AG04449 (cell line): ENCODE measurements around the gene GSC.

Experiments used
- CTCF ChIA-PET: fragments of 350-600 bp; formaldehyde crosslinking; extraction: SDS; loops from one replicate; lab custom pipeline; 2021; ENCODE audit warnings: antibody characterized with exemption; lab: Yijun Ruan, JAX
- POLR2A ChIA-PET: fragments of 400-600, 350-600 bp; formaldehyde crosslinking; extraction: SDS; loops from one replicate; lab custom pipeline; 2020; ENCODE audit warnings: antibody characterized with exemption, inconsistent platforms; lab: Yijun Ruan, JAX
- DNase-seq: peaks from one replicate; pipeline ENCODE4 v3.0.0-alpha.2; 2010; ENCODE audit warnings: low read depth, low spot score
- H3K4me3 ChIP-seq: 2 replicates; pipeline ENCODE4 v1.5.1; 2011; ENCODE audit warnings: low read depth, mild to moderate bottlenecking, control low read depth, low read length
- TF ChIP-seq, protein P1 (sequence below): IDR thresholded peaks from one replicate; pipeline ENCODE4 v1.5.1; 2011; ENCODE audit warnings: mild to moderate bottlenecking, moderate library complexity, low read length, control low read depth, inconsistent platforms; ENCODE audit not compliant: insufficient read depth; ENCODE audit errors: missing control alignments

Gene GSC

DNA sequence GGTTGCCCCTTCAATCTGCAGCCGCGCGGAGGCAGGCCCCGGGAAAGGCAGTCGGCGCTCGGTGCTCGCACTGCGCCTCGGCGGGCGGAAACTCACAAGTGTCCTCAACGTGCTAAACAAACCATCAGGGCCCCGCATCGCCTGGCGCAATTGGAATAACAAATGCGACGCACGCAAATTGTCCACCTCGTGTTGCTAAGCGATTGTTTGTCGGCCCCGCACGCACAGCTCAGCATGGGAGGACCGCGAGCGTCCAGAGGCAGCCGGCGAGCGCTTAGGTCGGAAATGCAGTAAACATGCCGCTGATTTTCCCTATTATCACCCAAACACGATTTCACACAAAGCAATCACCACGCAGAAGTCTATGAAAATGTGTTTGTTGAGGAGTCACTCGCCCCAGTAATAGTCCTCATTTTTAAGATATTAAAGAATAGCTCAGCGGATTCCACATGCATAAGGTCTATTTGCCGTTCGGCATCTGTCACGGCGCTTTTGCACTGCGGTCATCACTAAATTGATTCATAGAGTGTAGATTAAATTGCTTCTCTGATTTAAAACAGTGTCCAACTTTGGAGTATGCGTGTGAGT, 3.2 kb upstream of the GSC start:
- no peak overlapping the region for H3K4me3 ChIP-seq
- DNase-seq: no peak
- TF ChIP-seq, protein P1, sequence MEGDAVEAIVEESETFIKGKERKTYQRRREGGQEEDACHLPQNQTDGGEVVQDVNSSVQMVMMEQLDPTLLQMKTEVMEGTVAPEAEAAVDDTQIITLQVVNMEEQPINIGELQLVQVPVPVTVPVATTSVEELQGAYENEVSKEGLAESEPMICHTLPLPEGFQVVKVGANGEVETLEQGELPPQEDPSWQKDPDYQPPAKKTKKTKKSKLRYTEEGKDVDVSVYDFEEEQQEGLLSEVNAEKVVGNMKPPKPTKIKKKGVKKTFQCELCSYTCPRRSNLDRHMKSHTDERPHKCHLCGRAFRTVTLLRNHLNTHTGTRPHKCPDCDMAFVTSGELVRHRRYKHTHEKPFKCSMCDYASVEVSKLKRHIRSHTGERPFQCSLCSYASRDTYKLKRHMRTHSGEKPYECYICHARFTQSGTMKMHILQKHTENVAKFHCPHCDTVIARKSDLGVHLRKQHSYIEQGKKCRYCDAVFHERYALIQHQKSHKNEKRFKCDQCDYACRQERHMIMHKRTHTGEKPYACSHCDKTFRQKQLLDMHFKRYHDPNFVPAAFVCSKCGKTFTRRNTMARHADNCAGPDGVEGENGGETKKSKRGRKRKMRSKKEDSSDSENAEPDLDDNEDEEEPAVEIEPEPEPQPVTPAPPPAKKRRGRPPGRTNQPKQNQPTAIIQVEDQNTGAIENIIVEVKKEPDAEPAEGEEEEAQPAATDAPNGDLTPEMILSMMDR: no peak
- ChIA-PET CTCF (interaction anchor here (1.1 kb wide), 1 partner anchor 25 kb away, joined by 3 read pairs; no protein-coding TSS in a partner anchor), POLR2A (no interaction called here)

DNA sequence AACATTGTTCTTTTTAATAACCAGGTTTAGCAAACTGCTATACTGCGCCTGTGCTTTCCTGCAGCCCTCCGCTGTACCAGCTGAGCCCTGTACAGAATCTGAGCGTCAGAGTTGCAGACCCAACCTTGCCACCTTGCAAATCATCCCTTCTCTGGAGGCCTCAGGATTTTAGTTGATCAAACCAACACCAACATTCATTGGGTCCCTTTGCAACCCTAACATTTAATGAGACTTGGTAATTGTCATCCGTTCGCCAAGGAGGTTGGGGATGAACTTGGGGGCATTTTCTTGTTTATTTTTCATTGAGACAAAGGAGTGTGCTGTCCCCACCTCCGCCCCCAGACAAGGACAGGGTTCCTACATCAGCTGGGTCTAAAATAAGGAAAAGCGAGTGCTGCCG, 2.6 kb upstream of the GSC start:
- TF ChIP-seq, protein P1: no peak
- ChIA-PET POLR2A (no interaction called here), CTCF (interaction anchor here (1.1 kb wide), 1 partner anchor 24 kb away, joined by 3 read pairs; no protein-coding TSS in a partner anchor)
- no peak overlapping the region for H3K4me3 ChIP-seq
- DNase-seq: no peak

DNA sequence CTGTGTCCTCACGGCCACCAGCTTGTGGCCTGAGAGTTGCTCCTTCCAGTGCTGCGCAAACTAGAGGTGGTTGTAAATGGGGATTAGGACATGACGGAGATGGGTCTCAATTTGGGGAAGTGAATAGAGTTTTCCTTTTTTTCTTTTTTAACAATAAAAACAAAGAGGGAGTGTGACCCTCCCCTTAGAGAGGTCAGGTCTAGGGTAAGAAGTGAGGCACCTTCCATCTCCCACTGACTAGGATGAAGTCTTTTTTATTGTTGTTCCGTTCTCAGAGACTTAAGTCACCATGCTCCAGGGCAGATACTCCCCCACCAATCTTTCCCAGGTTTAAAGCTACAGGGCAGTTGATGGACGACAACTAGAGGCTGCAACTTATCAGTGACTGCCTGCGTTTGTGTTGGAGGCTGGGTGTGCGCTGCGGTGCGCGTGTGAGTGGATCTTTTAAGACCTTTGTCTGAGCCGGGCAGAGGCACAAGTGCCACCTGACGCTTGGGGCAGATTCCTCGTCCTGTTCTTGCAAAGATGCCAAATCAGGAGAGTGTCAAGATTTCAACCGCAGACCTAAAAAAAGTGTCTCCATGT, 2.1 kb upstream of the GSC start:
- POLR2A ChIA-PET: no interaction called here
- CTCF ChIA-PET: no interaction called here
- TF ChIP-seq, protein P1: no peak
- H3K4me3 ChIP-seq: no peak overlapping the region
- DNase-seq: no peak

DNA sequence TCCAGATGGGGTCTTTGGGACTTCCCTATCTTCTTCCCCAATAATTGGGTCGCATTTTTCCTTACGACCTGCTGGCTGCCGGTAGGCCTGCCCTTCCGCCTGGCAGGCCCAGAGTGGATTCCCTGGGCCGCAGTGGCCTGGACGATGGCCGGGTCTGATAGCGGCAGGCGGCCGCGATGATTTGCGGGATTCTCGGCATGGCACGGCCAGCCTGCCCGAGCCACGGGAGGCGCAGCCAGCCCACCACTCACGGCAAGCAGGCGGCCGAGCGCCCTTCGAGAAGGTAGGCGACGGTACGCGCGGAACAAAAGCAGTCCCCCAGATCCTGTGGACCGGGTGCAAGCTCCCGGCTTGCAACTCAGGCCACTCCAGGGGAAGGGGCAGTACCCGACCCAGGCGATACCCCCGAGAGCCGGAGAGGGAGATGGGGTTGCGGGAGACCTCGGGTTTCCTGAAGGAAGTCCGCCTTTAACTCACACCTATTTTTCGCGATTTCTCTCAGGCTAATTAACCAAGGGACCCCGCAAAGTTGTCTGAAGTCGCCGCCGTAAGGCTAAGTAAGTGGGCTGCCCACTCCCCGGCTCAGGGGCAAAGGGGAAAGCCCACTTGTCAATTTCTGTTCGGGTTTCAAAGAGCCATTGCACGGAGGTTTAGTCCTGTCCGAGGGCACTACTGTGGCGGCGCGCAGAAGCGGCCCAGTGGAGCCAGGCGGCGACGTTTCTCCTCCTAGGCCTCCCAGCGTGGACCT, 1.4 kb upstream of the GSC start:
- ChIA-PET POLR2A (no interaction called here), CTCF (no interaction called here)
- TF ChIP-seq, protein P1: no peak
- DNase-seq: no peak
- no peak overlapping the region for H3K4me3 ChIP-seq

DNA sequence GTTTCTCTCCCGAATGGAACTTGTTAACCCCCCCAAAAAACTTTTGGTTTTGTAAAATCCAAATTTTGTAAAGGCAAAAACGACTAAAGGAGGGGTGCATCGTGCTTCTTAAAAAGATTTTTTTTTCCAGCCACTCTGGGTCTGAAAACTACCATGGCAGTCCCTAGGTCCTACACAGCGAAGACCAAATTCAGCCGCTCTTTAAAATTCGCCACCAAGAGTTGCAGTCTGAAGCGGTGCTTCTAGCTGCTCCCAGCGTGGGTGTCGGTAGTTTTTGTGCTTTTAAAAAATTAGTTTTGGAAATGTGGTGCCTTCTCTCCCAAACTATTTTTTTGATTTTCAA, 873 bp upstream of the GSC start:
- POLR2A ChIA-PET: no interaction called here
- H3K4me3 ChIP-seq: no peak overlapping the region
- CTCF ChIA-PET: no interaction called here
- no peak for DNase-seq
- TF ChIP-seq, protein P1: no peak

DNA sequence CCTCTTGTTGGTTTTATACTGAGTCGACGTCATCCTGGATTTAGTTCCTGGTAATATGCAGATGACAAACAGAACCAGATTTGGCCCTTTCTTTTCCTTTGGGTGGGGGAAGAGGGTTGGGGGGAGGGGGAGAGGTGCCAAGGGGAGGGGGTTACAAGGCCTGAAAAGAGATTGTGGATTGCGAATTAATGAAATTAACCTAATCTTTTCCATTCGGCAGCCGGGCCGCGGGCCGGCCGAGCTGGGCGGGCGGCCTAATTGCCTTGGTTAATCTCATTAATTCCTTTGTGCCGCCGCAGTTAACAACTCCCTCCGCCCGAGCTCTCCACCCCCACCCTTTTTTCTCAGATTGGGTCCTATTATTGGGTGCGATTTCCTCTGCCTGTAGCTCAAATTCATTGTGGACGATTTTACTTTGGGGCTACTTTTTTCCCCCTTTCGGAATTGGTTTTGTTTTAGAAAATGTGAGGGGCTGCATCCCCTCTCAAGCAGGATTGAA, 387 bp upstream of the GSC start:
- peak overlapping the region; percentile 52 for H3K4me3 ChIP-seq
- DNase-seq: no peak
- TF ChIP-seq, protein P1: no peak
- CTCF ChIA-PET: no interaction called here
- POLR2A ChIA-PET: no interaction called here
